Measurements from ENCODE around the gene CLIC3.

- TF ChIP-seq POLR2A (IDR thresholded peaks at IDR 0.05; ENCODE audit: low read depth, low read length) (no peak), TAF1 (IDR thresholded peaks at IDR 0.05; ENCODE audit: borderline replicate concordance, low read depth, low read length) (no peak), POLR2AphosphoS5 (IDR thresholded peaks at IDR 0.05; ENCODE audit: low read depth, low read length) (no peak)
Measured at GRCh38 chr9:136950656-136951276, 45.6 kb downstream of the CLIC3 start.
